Measurements from ENCODE around the gene GALNTL6. TPM values are rescaled to one million over a fixed set of nuclear protein-coding genes. Genes with fewer than 3 reads are reported as not detected.

The GALNTL6 gene
- total RNA-seq, 2 donors from 2014 or later: 0.19 to 0.20 TPM

DNA sequence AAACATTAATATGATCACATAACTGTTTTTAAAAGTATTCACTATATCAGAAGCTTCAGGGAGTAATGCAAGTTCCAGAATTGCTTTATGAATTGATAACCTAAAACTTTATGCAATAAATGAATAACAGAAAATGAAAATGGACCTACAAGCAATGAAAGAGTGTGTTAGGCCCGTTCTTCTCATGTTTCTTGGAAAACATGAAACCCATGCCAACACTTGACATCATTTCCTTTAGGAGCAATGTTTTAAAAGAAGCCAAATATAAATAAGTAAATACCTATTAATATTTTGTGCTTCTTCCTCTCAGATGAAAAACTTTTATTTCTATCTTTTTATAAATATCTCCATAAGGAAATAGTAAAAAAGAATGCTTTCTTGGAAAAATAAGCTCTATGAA lies 1232.4 kb downstream of the GALNTL6 start:
- intact Hi-C loops (cut with DNase I): no loop called here

DNA sequence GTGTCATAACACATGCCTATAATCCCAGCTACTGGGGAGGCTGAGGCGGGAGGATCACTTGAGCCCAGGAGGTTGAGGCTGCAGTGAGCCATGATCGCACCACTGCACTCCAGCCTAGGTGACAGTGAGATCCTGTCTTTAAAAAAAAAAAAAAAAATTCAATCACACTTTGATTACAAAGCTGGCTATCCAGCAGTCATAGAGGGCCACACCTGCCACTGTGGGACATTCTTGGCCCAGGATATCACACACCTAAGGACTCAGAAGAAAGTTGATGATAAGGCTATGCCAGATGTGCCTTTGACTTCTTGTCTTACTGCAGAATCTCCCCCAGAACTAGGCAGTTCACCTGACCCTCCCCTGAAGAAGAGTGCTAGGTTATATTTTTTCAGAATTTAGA lies 1232.9 kb downstream of the GALNTL6 start:
- H3K36me3 ChIP-seq: no peaks in the 10 kb centered on the region
- no peak overlapping the region for H3K9ac ChIP-seq (ENCODE audit: low read depth in 2 of 2, low read length in 2 of 2)
- H3K4me3 ChIP-seq: no peak overlapping the region
- intact Hi-C loops (cut with DNase I): no loop called here
- H3K27me3 ChIP-seq: no peaks in the 10 kb centered on the region
- H3K4me1 ChIP-seq: peaks cover 2% of the 10 kb centered on the region
- no peaks in the 10 kb centered on the region for H3K9me3 ChIP-seq
- H3K27ac ChIP-seq: no peak overlapping the region
- DNase-seq: no peak
- TF ChIP-seq, protein P1, sequence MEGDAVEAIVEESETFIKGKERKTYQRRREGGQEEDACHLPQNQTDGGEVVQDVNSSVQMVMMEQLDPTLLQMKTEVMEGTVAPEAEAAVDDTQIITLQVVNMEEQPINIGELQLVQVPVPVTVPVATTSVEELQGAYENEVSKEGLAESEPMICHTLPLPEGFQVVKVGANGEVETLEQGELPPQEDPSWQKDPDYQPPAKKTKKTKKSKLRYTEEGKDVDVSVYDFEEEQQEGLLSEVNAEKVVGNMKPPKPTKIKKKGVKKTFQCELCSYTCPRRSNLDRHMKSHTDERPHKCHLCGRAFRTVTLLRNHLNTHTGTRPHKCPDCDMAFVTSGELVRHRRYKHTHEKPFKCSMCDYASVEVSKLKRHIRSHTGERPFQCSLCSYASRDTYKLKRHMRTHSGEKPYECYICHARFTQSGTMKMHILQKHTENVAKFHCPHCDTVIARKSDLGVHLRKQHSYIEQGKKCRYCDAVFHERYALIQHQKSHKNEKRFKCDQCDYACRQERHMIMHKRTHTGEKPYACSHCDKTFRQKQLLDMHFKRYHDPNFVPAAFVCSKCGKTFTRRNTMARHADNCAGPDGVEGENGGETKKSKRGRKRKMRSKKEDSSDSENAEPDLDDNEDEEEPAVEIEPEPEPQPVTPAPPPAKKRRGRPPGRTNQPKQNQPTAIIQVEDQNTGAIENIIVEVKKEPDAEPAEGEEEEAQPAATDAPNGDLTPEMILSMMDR (IDR thresholded peaks at IDR 0.05): no peak

More for the DNA sequence above, 1232.4 kb downstream of the GALNTL6 start:
- no peak overlapping the region for H3K9ac ChIP-seq (ENCODE audit: low read depth in 2 of 2, low read length in 2 of 2)
- H3K27me3 ChIP-seq: no peaks in the 10 kb centered on the region
- TF ChIP-seq, protein P1 (IDR thresholded peaks at IDR 0.05): no peak
- no peak for DNase-seq
- peaks cover 7% of the 10 kb centered on the region for H3K4me1 ChIP-seq
- no peak overlapping the region for H3K27ac ChIP-seq
- H3K36me3 ChIP-seq: no peaks in the 10 kb centered on the region
- no peak overlapping the region for H3K4me3 ChIP-seq
- H3K9me3 ChIP-seq: no peaks in the 10 kb centered on the region

DNA sequence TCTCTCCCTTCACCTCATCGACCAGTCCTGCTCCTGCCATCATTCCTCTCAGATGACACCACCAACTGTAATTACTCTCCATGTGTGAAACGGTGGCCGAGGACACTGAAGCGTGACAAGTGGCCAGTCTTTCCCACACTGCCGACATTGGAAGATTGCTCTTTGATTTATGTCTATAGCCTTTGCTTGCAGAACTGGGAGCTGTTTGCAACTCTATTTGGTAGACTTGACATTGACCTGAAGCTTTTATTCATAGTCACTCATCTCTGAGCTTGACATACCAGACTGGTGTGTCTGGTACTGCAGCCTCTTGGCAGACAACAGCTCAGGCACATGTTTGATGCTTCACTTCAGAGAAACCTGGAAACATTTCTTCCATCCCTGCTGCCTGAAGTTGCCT lies 1233.6 kb downstream of the GALNTL6 start:
- no peak overlapping the region for H3K9ac ChIP-seq (ENCODE audit: low read depth in 2 of 2, low read length in 2 of 2)
- DNase-seq: no peak
- no peaks in the 10 kb centered on the region for H3K9me3 ChIP-seq
- no peaks in the 10 kb centered on the region for H3K27me3 ChIP-seq
- TF ChIP-seq, protein P1 (IDR thresholded peaks at IDR 0.05): no peak
- H3K4me3 ChIP-seq: no peak overlapping the region
- no peaks in the 10 kb centered on the region for H3K4me1 ChIP-seq
- H3K36me3 ChIP-seq: no peaks in the 10 kb centered on the region
- intact Hi-C loops (cut with DNase I): no loop called here
- H3K27ac ChIP-seq: no peak overlapping the region

DNA sequence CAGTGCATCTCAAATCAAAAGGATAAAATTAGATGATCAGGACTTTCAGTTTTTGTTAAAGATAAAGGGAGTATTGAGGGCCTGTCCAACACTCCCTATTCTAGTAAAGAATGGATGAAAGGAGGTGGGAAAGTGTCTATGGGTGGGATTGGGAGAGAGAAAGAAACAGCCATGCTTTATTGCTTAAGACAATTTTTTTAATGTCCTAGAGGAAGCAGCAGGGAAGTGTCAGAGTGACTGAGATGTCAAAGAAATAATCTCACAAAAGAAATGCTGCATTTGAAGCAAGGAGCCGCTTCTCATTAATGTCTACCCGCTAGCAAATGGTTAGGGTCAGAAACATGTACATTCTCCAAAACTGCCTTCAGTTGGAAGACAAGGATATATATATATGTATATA lies 1238.0 kb downstream of the GALNTL6 start:
- Histone ChIP-seq H3K9ac (ENCODE audit: low read depth in 2 of 2, low read length in 2 of 2) (no peak overlapping the region), H3K27ac (no peak overlapping the region), H3K4me3 (no peak overlapping the region), H3K4me1 (no peaks in the 10 kb centered on the region), H3K9me3 (no peaks in the 10 kb centered on the region), H3K36me3 (no peaks in the 10 kb centered on the region), H3K27me3 (no peaks in the 10 kb centered on the region)
- TF ChIP-seq, protein P1 (IDR thresholded peaks at IDR 0.05): no peak
- DNase-seq: no peak
- intact Hi-C loops (cut with DNase I): no loop called here

DNA sequence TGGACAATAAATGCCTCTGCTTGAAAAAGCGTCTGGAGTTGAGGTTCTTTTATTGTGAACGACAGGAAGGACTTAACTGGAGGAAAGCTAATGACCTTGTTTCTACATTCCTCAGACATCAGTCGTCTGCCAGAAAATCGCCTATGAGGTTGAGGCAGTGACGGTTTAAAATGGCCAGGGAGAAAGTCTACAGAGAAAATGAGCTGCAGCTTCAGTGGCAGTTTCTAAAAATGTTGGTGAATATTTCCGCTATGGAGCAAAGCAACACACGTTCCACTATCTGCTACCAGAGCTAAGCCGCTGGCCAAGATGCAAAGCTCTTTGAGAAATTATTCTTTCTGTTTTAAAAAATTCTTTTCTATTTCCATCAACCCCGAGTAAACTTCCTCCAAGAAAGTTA lies 1238.5 kb downstream of the GALNTL6 start:
- no peaks in the 10 kb centered on the region for H3K9me3 ChIP-seq
- H3K27ac ChIP-seq: no peak overlapping the region
- intact Hi-C loops (cut with DNase I): no loop called here
- no peaks in the 10 kb centered on the region for H3K27me3 ChIP-seq
- TF ChIP-seq, protein P1 (IDR thresholded peaks at IDR 0.05): no peak
- no peaks in the 10 kb centered on the region for H3K36me3 ChIP-seq
- DNase-seq: no peak
- no peak overlapping the region for H3K4me3 ChIP-seq
- H3K9ac ChIP-seq (ENCODE audit: low read depth in 2 of 2, low read length in 2 of 2): no peak overlapping the region
- H3K4me1 ChIP-seq: no peaks in the 10 kb centered on the region

DNA sequence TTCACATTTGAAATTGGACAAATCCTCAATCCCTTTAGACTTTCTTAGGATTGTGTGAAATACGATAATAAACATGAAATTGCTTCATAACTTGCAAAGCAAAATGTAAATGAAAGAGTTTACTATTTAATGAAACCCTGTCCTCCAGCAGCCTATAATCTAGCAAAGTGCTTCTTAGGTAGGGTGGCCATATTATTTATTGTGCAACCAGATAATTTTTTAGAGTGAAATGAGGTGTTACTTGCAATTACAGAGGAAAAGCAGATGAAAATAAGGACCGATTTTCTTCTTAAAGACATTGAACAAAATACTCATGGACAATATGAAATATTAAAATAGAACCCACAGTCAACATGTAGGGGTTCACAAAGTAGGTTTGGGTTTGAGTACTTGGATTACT lies 1239.2 kb downstream of the GALNTL6 start:
- Histone ChIP-seq H3K9me3 (no peaks in the 10 kb centered on the region), H3K4me1 (no peaks in the 10 kb centered on the region), H3K36me3 (no peaks in the 10 kb centered on the region), H3K4me3 (no peak overlapping the region), H3K9ac (ENCODE audit: low read depth in 2 of 2, low read length in 2 of 2) (no peak overlapping the region), H3K27ac (no peak overlapping the region), H3K27me3 (no peaks in the 10 kb centered on the region)
- no peak for DNase-seq
- TF ChIP-seq, protein P1 (IDR thresholded peaks at IDR 0.05): no peak
- intact Hi-C loops (cut with DNase I): no loop called here
